Breast epithelium (tissue), 3 donors: ENCODE measurements around the gene KLHL29.

Experiments
- POLR2AphosphoS5 ChIP-seq, 3 donors: sonication (generic); formaldehyde crosslinking; IDR thresholded peaks; one replicate each; pipeline ENCODE4 v1.6.1; 2017; ENCODE audit warnings: antibody characterized with exemption in 3 of 3
- TF ChIP-seq, protein P1 (sequence below), 3 donors: fragments of 450-650 bp; IDR thresholded peaks; one replicate each; pipeline ENCODE4 v1.5.1; 2016 to 2017; ENCODE audit warnings: antibody characterized with exemption in 3 of 3, mild to moderate bottlenecking in 3 of 3, moderate library complexity in 3 of 3

DNA sequence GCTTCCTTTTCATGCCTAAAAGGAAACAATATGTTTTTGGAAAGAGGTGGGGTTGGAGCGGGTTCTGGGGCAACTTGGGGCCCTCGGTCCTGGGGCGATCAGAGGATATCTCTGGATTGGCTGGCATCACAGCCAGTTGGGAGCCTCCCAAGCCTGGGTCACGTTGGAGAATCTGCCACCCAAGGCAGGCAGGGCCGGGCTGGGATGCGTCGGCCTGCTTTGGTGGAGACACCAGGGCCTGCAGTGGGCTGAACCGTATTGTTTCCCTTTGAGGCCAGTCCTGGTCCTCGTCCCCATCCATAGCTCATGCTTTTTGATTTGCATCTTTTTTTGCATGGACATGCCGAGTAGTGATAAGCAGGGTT, 306.1 kb downstream of the KLHL29 start:
- TF ChIP-seq POLR2AphosphoS5 (IDR thresholded peaks at IDR 0.05): no peak
- TF ChIP-seq, protein P1, sequence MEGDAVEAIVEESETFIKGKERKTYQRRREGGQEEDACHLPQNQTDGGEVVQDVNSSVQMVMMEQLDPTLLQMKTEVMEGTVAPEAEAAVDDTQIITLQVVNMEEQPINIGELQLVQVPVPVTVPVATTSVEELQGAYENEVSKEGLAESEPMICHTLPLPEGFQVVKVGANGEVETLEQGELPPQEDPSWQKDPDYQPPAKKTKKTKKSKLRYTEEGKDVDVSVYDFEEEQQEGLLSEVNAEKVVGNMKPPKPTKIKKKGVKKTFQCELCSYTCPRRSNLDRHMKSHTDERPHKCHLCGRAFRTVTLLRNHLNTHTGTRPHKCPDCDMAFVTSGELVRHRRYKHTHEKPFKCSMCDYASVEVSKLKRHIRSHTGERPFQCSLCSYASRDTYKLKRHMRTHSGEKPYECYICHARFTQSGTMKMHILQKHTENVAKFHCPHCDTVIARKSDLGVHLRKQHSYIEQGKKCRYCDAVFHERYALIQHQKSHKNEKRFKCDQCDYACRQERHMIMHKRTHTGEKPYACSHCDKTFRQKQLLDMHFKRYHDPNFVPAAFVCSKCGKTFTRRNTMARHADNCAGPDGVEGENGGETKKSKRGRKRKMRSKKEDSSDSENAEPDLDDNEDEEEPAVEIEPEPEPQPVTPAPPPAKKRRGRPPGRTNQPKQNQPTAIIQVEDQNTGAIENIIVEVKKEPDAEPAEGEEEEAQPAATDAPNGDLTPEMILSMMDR (IDR thresholded peaks at IDR 0.05): no peak
